Sigmoid colon (tissue), 7 donors: ENCODE data around the gene EFEMP2. TPM values are rescaled to one million over a fixed set of nuclear protein-coding genes. Genes with fewer than 3 reads are reported as not detected.

Experiments
- DNase-seq: peaks from one replicate; pipeline ENCODE4 v3.0.0-alpha.2; 2019
- H3K27ac ChIP-seq, 4 donors: fragments of 200-600 bp; sonication (generic); one replicate each; pipeline ENCODE4 v1.5.1; 2016 to 2019; ENCODE audit warnings: mild to moderate bottlenecking in 1 of 4
- H3K27me3 ChIP-seq, 3 donors: fragments of 200-600 bp; sonication (generic); one replicate each; pipeline ENCODE4 v1.5.1; 2019; ENCODE audit warnings: mild to moderate bottlenecking in 1 of 3
- H3K36me3 ChIP-seq, 4 donors: fragments of 200-600 bp; sonication (generic); one replicate each; pipeline ENCODE4 v1.5.1; 2016 to 2019
- H3K4me1 ChIP-seq, 4 donors: fragments of 200-600 bp; sonication (generic); one replicate each; pipeline ENCODE4 v1.5.1; 2017 to 2019
- H3K4me3 ChIP-seq, 4 donors: fragments of 200-600 bp; sonication (generic); one replicate each; pipeline ENCODE4 v1.5.1; 2017 to 2019; ENCODE audit warnings: mild to moderate bottlenecking in 2 of 4, moderate library complexity in 1 of 4
- H3K9me3 ChIP-seq, 4 donors: fragments of 200-600 bp in 3 of 4; sonication (generic) in 3 of 4; one replicate each; pipeline versions ENCODE4 v1.5.1 to v1.6.1; 2013 to 2019
- EP300 ChIP-seq, 4 donors: sonication (generic); formaldehyde crosslinking; IDR thresholded peaks; one replicate each; pipeline ENCODE4 v1.6.1; 2017; ENCODE audit warnings: antibody characterized with exemption in 4 of 4
- POLR2A ChIP-seq, 2 donors: fragments of 450-650 bp; IDR thresholded peaks; one replicate each; pipeline ENCODE4 v1.6.1; 2016; ENCODE audit warnings: antibody characterized with exemption in 2 of 2, mild to moderate bottlenecking in 2 of 2, moderate library complexity in 2 of 2
- POLR2AphosphoS5 ChIP-seq, 4 donors: sonication (generic); formaldehyde crosslinking; IDR thresholded peaks; one replicate each; pipeline ENCODE4 v1.6.1; 2017; ENCODE audit warnings: antibody characterized with exemption in 4 of 4
- WGBS, 2 donors: extraction: QIAGEN DNeasy Blood & Tissue Kit; methylation state at CpG; one replicate each; pipeline ENCODE4 v1.1.7; 2013; 5-methylcytosine and 5-hydroxymethylcytosine counted together
- intact Hi-C: fragments of 100-400 bp; cut with DNase I; formaldehyde crosslinking; loops from one replicate; pipeline ENCODE4 v1.15.1; 2023
- polyA plus RNA-seq, 3 donors: library from polyadenylated mRNA; stranded (reverse); fragments of 200-250 nt; gene quantifications; one replicate each; pipeline ENCODE4 v1.2.3, GENCODE V29; 2013
- total RNA-seq, 4 donors: library from RNA; depleted of rRNA; stranded (reverse); fragments of >200 nt; gene quantifications; one replicate each; pipeline ENCODE4 v1.1.0, GENCODE V29; 2016
- TF ChIP-seq, protein P1 (sequence below), 4 experiments: fragments of 450-650 bp in 3 of 4; fragments of 200-600 bp in 1 of 4; IDR thresholded peaks; one replicate each; pipeline ENCODE4 v1.5.1; 2016 to 2019; ENCODE audit warnings: antibody characterized with exemption in 4 of 4, mild to moderate bottlenecking in 3 of 4, moderate library complexity in 2 of 4
- donor health status: healthy with polysubstance abuse.
- donor health status: Bipolar disorder and iron deficiency.
- donor health status: healthy.

The EFEMP2 gene
- total and polyA plus RNA-seq, 7 donors: 8.6 to 120 (median 71.7) TPM

DNA sequence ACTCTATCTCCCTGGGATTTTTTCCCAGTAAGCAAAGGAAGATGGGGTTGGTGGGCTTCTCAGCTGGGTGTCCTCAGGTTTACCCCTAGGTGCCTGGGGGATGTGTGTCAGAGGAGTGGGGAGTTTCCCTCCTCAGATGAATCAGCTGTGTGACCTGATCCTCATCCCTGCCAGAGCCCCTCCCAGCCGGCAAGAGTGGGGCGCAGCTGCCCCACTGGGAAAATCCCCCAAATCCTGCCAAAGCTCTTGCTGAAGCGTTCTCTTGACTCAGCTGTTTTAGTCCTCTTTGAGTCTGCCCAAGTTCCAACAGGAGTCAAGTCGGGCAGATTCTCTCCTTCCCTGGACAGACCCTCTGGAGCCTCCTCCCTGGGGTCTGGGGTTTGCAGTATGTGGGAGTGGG lies 40.2 kb upstream of the EFEMP2 start:
- Histone ChIP-seq H3K4me3 (no peak overlapping the region), H3K4me1 (peaks cover 0 to 50% (median 45%) of the 10 kb centered on the region in 4 donors), H3K27me3 (no peaks in the 10 kb centered on the region), H3K27ac (peak overlapping the region in 2 of 4 donors; percentile 10 to 45), H3K9me3 (no peaks in the 10 kb centered on the region), H3K36me3 (peaks cover 0 to 5% (median 0%) of the 10 kb centered on the region in 4 donors)
- intact Hi-C loops: no loop called here
- 71 to 77% methylated on average over 4 of the region's 4 CpGs for WGBS, 2 donors
- DNase-seq: no peak
- TF ChIP-seq, protein P1, sequence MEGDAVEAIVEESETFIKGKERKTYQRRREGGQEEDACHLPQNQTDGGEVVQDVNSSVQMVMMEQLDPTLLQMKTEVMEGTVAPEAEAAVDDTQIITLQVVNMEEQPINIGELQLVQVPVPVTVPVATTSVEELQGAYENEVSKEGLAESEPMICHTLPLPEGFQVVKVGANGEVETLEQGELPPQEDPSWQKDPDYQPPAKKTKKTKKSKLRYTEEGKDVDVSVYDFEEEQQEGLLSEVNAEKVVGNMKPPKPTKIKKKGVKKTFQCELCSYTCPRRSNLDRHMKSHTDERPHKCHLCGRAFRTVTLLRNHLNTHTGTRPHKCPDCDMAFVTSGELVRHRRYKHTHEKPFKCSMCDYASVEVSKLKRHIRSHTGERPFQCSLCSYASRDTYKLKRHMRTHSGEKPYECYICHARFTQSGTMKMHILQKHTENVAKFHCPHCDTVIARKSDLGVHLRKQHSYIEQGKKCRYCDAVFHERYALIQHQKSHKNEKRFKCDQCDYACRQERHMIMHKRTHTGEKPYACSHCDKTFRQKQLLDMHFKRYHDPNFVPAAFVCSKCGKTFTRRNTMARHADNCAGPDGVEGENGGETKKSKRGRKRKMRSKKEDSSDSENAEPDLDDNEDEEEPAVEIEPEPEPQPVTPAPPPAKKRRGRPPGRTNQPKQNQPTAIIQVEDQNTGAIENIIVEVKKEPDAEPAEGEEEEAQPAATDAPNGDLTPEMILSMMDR (IDR thresholded peaks at IDR 0.05): no peak
- TF ChIP-seq POLR2AphosphoS5 (IDR thresholded peaks at IDR 0.05) (no peak), EP300 (IDR thresholded peaks at IDR 0.05) (no peak), POLR2A (IDR thresholded peaks at IDR 0.05) (no peak)

DNA sequence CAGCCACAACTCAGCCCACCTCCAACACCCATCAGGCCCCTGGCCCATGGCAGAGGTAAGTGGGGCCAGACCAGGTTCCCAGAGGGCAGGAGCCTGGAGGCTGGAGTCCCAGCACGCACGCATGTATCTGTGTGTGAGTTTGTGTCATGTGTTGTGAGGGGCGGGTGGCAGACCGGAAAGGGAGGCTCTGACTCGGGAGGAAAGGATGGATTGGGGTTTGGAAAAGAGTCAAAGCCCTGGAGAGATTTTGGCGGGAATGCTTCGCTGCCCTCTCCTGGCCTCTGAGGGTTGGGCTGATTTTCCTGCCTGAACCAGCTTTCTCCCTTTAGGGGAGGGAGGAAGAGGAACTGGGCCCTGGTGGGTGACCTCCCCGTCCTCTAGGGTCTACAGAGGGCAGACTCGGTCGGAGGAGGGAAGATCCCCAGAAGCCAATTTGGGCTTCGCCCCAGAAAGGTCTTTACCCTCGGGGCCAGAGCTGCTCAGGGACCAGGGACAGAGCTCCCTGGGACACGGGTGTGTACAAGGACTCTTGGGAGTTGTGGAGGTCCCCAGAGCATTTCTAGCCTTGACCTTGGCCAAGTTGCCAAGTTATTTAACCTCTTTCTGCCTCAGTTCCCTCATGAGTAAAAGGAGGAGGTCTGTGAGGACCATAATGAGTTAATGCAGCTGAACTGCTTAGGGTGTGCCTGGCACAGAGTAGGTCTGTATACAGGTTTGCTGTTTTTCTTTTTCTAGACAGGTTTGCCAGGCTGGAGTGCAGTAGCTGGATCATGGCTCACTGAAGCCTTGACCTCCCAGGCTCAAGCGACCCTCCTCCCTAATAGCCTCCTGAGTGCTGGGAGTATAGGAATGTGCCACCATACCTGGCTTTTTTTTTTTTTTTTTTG lies 39.3 kb upstream of the EFEMP2 start:
- Histone ChIP-seq H3K4me3 (no peak overlapping the region), H3K4me1 (peaks cover 0 to 41% (median 36%) of the 10 kb centered on the region in 4 donors), H3K27me3 (no peaks in the 10 kb centered on the region), H3K36me3 (peaks cover 0 to 1% (median 0%) of the 10 kb centered on the region in 4 donors), H3K27ac (peak overlapping the region in 3 of 4 donors; percentile 21 to 33 (median 21)), H3K9me3 (no peaks in the 10 kb centered on the region)
- TF ChIP-seq POLR2A (IDR thresholded peaks at IDR 0.05) (no peak), POLR2AphosphoS5 (IDR thresholded peaks at IDR 0.05) (peak in 2 of 4 donors; percentile 27)
- WGBS, 2 donors: 21 to 33% methylated on average over 14 of the region's 14 CpGs
- intact Hi-C loops: no loop called here
- peak; percentile 85 for DNase-seq

DNA sequence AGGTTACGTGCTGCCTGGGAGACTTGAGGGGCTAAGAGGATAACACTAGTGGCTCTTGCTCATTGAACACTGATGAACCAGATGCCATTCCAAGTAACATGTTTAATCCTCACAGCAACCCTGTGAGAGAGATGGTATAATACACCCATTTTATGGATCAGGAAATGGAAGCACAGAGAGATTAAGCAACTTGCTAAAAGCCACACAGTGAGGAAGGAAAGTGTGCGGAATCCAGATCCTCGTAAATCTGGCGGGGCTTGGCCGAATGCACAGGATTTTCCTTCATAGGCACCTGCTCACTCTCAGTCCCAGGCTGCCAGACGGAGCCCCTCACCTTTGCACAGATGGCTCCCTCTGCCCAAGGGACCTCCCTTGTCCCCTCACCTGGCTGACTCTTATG lies 35.3 kb upstream of the EFEMP2 start:
- Histone ChIP-seq H3K4me1 (peaks cover 0 to 12% (median 11%) of the 10 kb centered on the region in 4 donors), H3K27ac (no peak overlapping the region), H3K9me3 (no peaks in the 10 kb centered on the region), H3K36me3 (no peaks in the 10 kb centered on the region), H3K27me3 (no peaks in the 10 kb centered on the region), H3K4me3 (no peak overlapping the region)
- no peak for TF ChIP-seq EP300 (IDR thresholded peaks at IDR 0.05)
- TF ChIP-seq, protein P1 (IDR thresholded peaks at IDR 0.05): no peak
- no peak for TF ChIP-seq POLR2A (IDR thresholded peaks at IDR 0.05)
- TF ChIP-seq POLR2AphosphoS5 (IDR thresholded peaks at IDR 0.05): no peak
- no peak for DNase-seq
- intact Hi-C loops: no loop called here
- 64 to 80% methylated on average over 6 of the region's 6 CpGs for WGBS, 2 donors

DNA sequence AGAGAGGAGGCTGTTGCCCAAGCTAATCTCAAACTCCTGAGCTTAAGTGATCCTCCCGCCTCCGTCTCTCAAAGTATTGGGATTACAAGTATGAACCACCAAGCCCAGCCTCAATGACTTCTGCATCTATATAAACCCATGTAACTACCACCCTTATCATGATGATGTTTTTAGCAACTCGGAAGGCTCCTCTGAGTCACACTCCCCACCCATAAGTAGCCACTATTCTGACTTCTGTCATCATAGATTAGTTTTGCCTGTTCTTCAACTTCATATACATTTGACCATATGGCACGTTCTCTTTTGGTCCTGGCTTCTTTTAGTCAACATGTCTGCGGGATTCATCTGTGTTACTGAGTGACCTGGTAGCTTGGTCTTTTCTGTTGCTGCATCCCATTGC lies 34.0 kb upstream of the EFEMP2 start:
- no peak overlapping the region for H3K4me3 ChIP-seq
- no peak for DNase-seq
- peaks cover 0 to 5% (median 4%) of the 10 kb centered on the region in 4 donors for H3K4me1 ChIP-seq
- no peaks in the 10 kb centered on the region for H3K36me3 ChIP-seq
- H3K9me3 ChIP-seq: no peaks in the 10 kb centered on the region
- H3K27me3 ChIP-seq: no peaks in the 10 kb centered on the region
- 84 to 89% methylated on average over 5 of the region's 5 CpGs for WGBS, 2 donors
- no peak overlapping the region for H3K27ac ChIP-seq
- TF ChIP-seq POLR2AphosphoS5 (IDR thresholded peaks at IDR 0.05) (no peak), POLR2A (IDR thresholded peaks at IDR 0.05) (no peak)
- TF ChIP-seq, protein P1 (IDR thresholded peaks at IDR 0.05): no peak
- intact Hi-C loops: no loop called here

DNA sequence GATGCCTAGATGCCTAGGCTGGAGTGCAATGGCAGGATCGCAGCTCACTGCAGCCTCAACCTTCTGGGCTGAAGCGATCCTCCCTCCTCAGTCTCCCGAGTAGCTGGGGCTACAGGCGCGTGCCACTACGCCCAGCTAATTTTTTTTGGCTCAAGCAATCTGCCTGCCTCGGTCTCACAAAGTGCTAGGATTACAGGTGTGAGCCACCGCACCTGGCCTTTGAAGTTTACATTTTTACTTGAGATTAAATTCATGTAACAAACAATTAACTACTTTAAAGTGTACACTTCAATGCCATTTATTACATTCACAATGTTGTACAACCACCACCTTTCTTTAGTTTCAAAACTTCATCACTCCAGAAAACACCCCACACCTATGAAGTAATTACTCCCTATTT lies 31.1 kb upstream of the EFEMP2 start:
- 27 to 77% methylated on average over 8 of the region's 8 CpGs for WGBS, 2 donors
- H3K9me3 ChIP-seq: no peaks in the 10 kb centered on the region
- peaks cover 0 to 15% (median 8%) of the 10 kb centered on the region in 3 donors for H3K27me3 ChIP-seq
- no peaks in the 10 kb centered on the region for H3K36me3 ChIP-seq
- H3K4me1 ChIP-seq: peaks cover 0 to 20% (median 16%) of the 10 kb centered on the region in 4 donors
- intact Hi-C loops: no loop called here
- H3K4me3 ChIP-seq: no peak overlapping the region
- H3K27ac ChIP-seq: no peak overlapping the region
- TF ChIP-seq EP300 (IDR thresholded peaks at IDR 0.05) (no peak), POLR2AphosphoS5 (IDR thresholded peaks at IDR 0.05) (no peak), POLR2A (IDR thresholded peaks at IDR 0.05) (no peak)
- TF ChIP-seq, protein P1 (IDR thresholded peaks at IDR 0.05): no peak
- no peak for DNase-seq
